Neutrophil (primary cell): ENCODE data around the gene B3GNT3.

Experiments
- H3K27ac ChIP-seq: fragments of 200-600 bp; sonication (generic); 2 replicates; pipeline ENCODE4 v1.5.1; 2016; ENCODE audit warnings: mild to moderate bottlenecking, moderate library complexity
- H3K27me3 ChIP-seq: fragments of 200-600 bp; sonication (generic); 2 replicates; pipeline ENCODE4 v1.6.0; 2016; ENCODE audit warnings: mild to moderate bottlenecking
- H3K36me3 ChIP-seq: fragments of 200-600 bp; sonication (generic); 2 replicates; pipeline ENCODE4 v1.5.1; 2017
- H3K4me1 ChIP-seq, 2 experiments: fragments of 200-600 bp in 1 of 2; sonication (generic) in 1 of 2; 1 replicate in 1 of 2; 2 replicates in 1 of 2; pipeline versions ENCODE4 v1.5.1 to v1.6.1; 2013 to 2016; ENCODE audit warnings: low read depth in 1 of 2, low read length in 1 of 2, mild to moderate bottlenecking in 1 of 2, moderate library complexity in 1 of 2; ENCODE audit not compliant: control insufficient read depth in 1 of 2, insufficient read depth in 1 of 2
- H3K4me3 ChIP-seq, 2 experiments: fragments of 200-600 bp in 1 of 2; sonication (generic) in 1 of 2; 1 replicate in 1 of 2; 2 replicates in 1 of 2; pipeline ENCODE4 v1.5.1; 2013 to 2016; ENCODE audit warnings: low read depth in 1 of 2, low read length in 1 of 2, mild to moderate bottlenecking in 1 of 2, moderate library complexity in 1 of 2
- H3K9me3 ChIP-seq: fragments of 200-600 bp; sonication (generic); 2 replicates; pipeline ENCODE4 v1.5.1; 2016
- CTCF ChIP-seq: fragments of 200-600 bp; sonication (generic); IDR thresholded peaks from 2 replicates; pipeline ENCODE4 v1.5.1; 2016; ENCODE audit warnings: antibody characterized with exemption

Gene B3GNT3

GRCh38 chr19:17762505-17763229 lies 32.3 kb upstream of the B3GNT3 start:
- peak overlapping the region; percentile 50 for H3K27ac ChIP-seq
- H3K4me1 ChIP-seq = peaks cover 37 to 39% of the 10 kb centered on the region in 2 experiments
- H3K9me3 ChIP-seq = no peaks in the 10 kb centered on the region
- no peak overlapping the region for H3K4me3 ChIP-seq
- H3K27me3 ChIP-seq = no peaks in the 10 kb centered on the region
- no peak for TF ChIP-seq CTCF
- peaks cover 60% of the 10 kb centered on the region for H3K36me3 ChIP-seq

GRCh38 chr19:17764348-17764747 lies 30.6 kb upstream of the B3GNT3 start:
- H3K36me3 ChIP-seq = peaks cover 68% of the 10 kb centered on the region
- H3K9me3 ChIP-seq = no peaks in the 10 kb centered on the region
- TF ChIP-seq CTCF = no peak
- peak overlapping the region; percentile 95 for H3K27ac ChIP-seq
- H3K4me3 ChIP-seq = peak overlapping the region in 1 of 2 experiments; percentile 5
- no peaks in the 10 kb centered on the region for H3K27me3 ChIP-seq
- peaks cover 37 to 39% of the 10 kb centered on the region in 2 experiments for H3K4me1 ChIP-seq

- peaks cover 37 to 39% of the 10 kb centered on the region in 2 experiments for H3K4me1 ChIP-seq
- H3K4me3 ChIP-seq = peak overlapping the region; percentile 23 to 39
- peaks cover 68% of the 10 kb centered on the region for H3K36me3 ChIP-seq
- peak; percentile 26 for TF ChIP-seq CTCF
- no peaks in the 10 kb centered on the region for H3K27me3 ChIP-seq
- H3K9me3 ChIP-seq = no peaks in the 10 kb centered on the region
- H3K27ac ChIP-seq = peak overlapping the region; percentile 95
Measured at GRCh38 chr19:17765069-17765618, 29.8 kb upstream of the B3GNT3 start.

- Histone ChIP-seq H3K27me3 (no peaks in the 10 kb centered on the region), H3K27ac (peak overlapping the region; percentile 95), H3K36me3 (peaks cover 68% of the 10 kb centered on the region), H3K4me3 (peak overlapping the region; percentile 17 to 24), H3K4me1 (peaks cover 37 to 39% of the 10 kb centered on the region in 2 experiments), H3K9me3 (no peaks in the 10 kb centered on the region)
- peak; percentile 81 for TF ChIP-seq CTCF
Measured at GRCh38 chr19:17766543-17767131, 28.3 kb upstream of the B3GNT3 start.

- no peak for TF ChIP-seq CTCF
- Histone ChIP-seq H3K27ac (no peak overlapping the region), H3K27me3 (no peaks in the 10 kb centered on the region), H3K4me1 (peaks cover 37 to 38% of the 10 kb centered on the region in 2 experiments), H3K9me3 (no peaks in the 10 kb centered on the region), H3K36me3 (peaks cover 74% of the 10 kb centered on the region), H3K4me3 (no peak overlapping the region)
Measured at GRCh38 chr19:17767559-17767958, 27.4 kb upstream of the B3GNT3 start.
